ENCODE data around the gene CLK3.
A peak's percentile ranks its signal among the peaks of the same experiment; 100 is the strongest.
"Not testable (repeated sequence)": the region's sequence is repeated elsewhere in the genome, so short reads cannot be mapped to it uniquely, and the experiment has no call there.

The CLK3 gene

DNA sequence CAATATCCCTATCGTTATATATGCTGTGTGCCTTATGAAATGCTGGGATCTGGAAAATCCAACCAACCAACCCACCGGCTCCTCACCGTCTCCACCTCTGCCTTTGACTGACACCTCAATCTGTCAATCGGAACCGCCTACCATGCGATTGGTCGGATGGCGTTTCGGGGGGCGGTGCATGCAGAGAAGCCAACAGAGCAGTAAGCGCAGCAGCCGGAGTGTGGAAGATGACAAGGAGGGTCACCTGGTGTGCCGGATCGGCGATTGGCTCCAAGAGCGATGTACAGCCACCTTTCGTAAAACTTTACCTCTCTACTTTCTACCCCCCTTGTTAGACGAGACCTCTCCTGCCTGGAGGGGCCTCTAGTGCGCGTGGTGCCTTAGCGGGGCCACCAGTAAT, 6.3 kb downstream of the CLK3 start:
- DNase-seq, result no peak

DNA sequence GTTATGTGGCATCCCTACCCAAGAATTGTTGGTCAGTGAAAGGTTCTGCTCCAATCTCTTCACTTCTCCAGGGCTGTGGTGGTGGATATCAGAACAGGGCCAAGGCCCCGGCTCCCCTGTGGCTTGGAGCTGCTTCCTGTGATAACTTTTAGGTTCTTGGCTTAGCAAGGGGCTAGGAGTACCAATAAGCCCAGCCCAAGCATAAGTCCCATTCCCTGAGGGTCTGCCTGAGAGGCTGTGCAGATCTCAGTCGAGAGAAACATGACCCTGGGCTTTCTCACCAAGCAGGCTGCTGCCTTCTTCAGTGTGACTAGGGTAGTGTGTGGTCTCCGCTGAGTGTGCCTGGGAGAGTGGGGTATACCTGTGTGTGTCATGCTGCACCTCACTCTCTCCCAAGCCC, 7.1 kb downstream of the CLK3 start:
- DNase-seq, result no peak

DNA sequence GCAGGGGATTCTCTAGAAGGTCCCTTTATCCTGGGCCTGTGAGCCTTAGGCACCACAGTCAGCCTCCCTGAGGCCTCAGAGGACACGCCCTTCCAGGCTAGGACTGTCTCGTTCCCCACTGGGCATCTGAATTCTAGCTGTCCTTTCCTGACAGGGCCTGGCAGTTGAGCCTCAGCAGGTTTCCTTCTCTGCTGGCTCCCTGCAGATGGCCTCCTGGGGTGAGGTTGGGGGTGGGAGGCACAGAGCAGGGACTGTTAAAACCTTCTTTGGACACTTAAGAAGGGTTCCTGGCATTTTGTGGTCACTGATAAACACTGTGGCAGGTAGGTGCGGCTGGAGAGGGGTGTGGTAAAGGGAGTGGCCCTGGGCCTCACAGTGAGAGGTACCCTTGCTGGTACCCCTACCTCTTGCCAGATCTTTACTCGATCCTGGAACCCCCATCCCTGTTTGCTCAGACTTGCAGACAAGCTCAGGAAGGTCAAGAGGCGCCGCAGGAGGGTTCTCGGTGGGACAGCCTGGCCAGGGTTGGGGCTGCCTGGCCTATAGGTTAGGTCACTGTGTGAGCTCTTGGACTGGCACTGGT, 8.5 kb downstream of the CLK3 start:
- no peak for DNase-seq

DNA sequence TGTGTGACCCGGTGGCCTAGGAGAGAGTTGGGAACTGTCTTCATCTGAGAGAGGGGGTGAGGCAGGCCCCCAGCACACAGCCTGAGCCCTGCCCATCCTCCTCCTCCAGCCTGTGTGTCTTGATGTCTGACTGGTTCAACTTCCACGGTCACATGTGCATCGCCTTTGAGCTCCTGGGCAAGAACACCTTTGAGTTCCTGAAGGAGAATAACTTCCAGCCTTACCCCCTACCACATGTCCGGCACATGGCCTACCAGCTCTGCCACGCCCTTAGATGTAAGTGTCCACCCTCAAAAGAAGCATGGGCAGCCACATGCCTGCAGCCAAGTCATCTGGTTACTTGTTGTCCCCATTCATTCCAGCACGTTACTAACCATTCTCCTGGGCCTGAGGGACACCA, 10.1 kb downstream of the CLK3 start:
- no peak for DNase-seq

DNA sequence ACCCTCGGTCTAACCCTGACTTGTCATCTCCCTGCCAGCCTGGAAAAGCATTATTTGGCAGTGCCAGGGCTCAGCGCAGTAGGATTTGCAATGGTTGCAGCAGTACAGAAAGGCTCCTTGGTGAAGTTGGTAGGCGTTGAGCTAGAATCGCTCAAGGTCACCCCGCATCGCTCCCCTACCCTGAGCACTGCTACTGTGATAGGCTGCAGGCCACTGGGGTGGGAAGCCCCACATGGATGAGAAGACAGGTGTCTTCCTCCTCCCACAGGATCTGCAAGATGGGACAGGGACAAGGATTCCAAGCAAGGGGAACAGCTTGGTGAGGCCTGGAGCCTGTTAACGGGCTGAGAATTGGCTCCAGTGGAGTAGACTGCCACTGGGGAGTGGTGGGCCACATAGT, 10.7 kb downstream of the CLK3 start:
- no peak for DNase-seq

DNA sequence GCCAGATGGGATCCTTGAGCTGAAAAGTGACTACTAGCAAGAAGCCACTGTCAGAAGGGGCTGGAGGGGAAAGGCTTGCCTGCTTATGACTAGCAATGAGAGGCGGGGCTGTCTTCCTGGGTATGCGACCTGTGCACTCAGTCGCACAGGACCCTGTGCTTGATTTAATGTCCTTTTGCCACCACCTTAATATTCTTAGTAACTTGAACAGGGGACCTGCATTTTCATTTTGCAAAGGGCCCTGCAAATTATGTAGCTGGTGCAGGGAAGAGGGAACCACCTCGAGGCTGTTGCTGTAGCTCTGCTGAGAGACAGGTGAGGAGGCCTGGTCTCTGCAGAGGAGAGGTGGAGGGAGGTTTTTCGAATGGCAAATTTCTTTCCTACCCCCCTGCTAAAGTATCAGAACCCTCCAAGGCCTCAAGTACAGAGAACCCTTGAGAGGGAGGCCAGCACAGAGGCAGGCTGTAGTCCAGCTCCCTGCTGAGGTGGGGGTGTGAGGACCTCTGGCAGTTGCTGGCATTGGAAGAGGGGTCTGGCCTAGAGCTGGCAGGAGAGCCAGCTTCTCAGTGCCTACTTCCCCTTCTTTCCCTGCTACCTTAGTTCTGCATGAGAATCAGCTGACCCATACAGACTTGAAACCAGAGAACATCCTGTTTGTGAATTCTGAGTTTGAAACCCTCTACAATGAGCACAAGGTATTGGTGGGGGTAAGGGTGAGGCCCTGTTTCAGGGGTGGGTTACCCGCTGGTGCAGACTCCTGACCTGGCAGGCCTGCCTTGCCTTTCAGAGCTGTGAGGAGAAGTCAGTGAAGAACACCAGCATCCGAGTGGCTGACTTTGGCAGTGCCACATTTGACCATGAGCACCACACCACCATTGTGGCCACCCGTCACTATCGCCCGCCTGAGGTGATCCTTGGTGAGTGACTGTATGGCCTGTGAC, 11.4 kb downstream of the CLK3 start:
- DNase-seq, result no peak

DNA sequence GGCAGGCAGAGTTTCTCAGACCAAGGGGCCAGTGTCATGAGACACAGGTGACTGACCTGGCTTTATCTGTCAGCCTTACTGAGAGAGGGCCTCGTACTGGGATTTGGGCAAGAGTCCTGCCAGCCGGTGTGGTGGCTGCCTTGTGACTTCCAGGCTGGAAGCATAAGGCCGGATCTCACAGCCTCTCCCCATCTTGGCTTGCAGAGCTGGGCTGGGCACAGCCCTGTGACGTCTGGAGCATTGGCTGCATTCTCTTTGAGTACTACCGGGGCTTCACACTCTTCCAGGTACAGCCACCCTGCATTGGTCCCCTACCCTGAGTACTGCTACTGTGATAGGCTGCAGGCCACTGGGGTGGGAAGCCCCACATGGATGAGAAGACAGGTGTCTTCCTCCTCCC, 12.1 kb downstream of the CLK3 start:
- DNase-seq, result no peak

DNA sequence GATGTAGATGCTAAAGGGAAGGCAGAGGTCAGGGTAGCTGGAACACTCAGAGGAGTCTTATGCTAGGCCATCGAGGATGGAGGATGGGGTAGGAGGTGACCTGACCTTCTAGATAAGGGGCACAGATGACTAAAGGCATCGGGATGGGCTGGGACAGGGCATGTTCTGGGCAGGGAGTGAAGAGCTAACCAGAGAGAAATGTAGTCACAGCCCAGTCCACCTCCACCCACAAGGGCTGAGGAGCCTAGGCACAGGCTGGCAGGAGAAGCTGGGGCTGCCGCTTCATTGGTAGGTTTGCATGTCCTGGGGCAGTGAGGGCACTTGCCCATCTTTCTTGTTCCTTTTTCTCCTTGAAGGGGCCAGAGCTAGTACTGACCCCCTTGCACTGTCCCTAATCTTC, 12.6 kb downstream of the CLK3 start:
- DNase-seq, result no peak

DNA sequence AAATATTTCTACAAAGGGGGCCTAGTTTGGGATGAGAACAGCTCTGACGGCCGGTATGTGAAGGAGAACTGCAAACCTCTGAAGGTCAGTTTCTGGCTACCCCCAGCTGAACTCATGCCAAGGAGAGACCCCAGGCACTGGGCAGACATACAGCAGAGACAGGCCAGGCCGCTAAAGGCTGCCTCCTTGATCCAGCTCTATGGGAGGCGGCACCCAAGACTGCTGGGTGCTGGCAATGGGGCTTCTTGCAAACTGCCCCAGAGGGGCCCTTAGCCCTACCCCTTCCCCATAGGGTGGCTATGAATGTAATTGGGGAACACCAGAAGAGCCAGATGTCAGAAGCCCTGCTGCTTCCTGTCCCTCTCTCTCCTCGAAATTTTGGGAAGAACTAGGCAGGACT, 13.3 kb downstream of the CLK3 start:
- no peak for DNase-seq

DNA sequence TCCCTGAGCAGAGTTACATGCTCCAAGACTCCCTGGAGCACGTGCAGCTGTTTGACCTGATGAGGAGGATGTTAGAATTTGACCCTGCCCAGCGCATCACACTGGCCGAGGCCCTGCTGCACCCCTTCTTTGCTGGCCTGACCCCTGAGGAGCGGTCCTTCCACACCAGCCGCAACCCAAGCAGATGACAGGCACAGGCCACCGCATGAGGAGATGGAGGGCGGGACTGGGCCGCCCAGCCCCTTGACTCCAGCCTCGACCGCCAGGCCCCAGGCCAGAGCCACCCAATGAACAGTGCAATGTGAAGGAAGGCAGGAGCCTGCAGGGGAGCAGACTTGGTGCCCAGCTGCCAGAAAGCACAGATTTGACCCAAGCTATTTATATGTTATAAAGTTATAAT, 14.1 kb downstream of the CLK3 start:
- not testable (repeated sequence) for DNase-seq

DNA sequence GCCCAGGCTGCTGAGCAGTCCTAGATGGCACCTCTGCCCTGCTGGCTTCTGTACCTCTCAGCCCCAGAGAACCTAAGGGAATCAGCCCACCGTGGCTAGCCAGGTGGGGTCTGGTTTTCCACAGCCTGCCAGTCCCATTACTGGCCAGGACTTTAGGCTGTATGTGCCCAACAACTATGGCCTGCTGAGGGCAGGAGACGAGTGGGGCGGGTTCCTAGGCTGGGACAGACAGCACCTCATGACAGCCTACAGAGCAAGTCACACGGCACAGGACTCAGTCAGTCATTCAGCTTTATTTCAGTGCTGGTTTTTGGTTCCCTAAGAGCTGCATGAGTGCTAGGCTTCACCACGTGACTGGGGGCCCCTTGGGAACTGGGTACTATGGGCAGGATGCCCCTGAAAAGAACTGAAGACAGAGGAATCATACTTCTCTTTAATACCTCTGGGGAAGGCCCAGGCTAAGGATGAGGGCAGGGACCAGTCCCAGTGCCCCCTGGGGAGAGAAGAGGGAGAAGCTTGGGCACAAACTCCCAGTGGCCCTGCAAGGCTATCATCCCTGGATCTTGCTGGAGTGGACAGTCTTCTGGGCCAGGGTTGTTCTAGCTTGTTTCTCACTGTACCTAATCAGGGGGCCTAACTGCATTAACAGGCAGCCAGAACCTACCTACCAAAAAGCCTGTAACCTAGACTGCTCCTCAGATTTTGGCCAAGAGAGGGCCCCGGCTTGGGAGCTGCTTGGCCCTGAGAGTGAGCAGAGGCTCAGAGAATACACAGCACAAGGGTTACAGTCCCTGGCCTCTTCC, 14.8 kb downstream of the CLK3 start:
- DNase-seq, result no peak

DNA sequence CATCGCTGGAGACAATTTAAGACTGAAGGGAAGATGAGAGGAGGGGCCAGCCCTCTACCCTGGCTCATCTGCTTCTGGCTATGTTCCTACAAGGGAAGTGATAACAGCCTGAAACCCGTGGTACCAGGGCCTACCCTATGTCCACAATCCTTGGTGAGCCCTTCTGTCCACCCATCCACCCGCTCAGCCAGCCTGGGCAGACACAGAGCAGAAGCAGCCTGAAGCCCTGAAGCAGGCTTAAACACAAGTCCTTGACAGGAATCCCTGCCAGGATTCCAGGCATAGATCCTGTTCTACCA, 15.4 kb downstream of the CLK3 start:
- no peak for DNase-seq

DNA sequence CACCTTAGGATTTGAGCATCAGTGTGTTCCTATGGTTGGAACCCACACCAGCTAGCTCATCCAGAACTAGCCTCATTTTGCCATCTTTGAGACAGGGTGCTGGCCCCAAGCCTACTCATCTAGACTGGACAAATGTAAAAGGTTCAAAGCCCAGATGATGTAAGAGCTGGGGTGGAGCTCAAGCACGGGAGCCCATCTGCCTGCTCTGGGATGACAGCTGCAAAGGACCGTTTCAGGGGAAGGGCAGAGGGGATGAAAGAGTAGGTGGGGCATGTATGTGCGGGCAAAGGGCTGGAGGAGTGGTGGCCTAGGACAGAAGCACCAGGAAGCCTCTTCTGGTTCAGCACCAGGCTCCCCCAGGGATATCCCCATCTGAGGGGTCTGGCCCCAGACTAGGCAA, 15.8 kb downstream of the CLK3 start:
- DNase-seq, result no peak

DNA sequence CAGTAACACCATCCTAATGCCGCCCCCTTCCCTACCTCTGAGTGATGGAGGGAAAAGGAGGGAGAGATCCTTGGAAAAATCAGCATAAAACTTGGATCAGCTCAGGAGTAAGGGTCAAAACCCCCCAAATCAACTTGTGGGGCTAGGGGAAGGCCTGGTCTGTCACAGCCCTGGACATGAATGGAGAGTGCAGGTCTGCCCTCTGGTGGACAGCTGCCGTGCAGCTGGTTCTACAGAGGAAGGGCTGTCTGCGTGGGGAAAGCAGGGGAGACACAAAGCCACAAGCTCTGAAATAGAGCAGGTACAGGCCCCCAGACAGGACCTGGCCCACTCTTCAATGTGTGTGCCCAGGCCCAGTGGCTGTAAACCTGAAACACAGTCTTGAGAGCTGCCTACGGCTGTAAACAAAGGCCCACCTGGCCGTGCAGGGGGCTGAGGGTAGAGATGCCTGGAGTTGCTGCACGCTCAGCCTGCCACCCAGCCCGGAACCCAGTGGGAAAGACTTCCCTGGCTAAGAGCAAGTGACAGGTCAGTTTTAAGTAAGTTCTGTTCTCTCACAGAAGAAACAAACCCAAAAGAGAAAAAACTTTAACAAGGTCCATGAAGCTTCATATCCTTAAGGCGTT, 16.4 kb downstream of the CLK3 start:
- peak; percentile 13 for DNase-seq

DNA sequence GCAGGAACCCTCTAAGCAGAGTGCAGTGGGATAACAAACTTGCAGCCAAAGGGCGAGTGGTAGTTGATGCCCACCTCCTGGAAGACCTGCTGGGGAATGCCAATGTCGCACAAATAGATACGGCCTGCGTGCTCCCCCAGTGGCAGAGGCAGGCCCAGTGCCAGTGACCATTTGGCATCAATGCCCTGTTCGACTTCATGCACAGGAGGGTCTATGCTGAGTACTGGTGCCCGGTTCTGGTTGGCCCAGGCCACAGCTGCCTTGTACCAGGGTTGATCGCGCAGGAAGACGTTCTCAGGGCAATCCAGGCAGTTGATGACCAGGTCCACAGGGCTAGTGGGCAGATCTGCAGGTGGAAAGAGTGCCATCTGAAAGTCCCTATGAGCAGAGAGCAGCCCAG, 17.0 kb downstream of the CLK3 start:
- no peak for DNase-seq

DNA sequence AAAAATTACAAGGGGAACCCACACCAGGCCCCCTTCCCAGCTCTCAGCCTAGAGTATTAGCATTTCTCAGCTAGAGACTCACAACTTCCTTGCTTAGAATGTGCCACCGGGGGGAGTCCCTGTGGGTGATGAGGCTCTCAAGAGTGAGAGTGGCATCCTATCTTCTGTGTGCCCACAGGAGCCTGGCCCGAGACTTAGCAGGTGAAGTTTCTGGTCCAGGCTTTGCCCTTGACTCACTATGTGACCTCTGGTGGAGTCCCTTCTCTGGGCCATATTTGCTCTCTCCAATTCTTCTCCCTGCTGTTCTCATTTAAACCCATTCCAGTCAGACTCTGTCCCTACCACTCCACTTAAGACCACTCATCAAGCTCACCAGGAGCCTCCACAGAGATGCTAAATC, 18.1 kb downstream of the CLK3 start:
- no peak for DNase-seq

DNA sequence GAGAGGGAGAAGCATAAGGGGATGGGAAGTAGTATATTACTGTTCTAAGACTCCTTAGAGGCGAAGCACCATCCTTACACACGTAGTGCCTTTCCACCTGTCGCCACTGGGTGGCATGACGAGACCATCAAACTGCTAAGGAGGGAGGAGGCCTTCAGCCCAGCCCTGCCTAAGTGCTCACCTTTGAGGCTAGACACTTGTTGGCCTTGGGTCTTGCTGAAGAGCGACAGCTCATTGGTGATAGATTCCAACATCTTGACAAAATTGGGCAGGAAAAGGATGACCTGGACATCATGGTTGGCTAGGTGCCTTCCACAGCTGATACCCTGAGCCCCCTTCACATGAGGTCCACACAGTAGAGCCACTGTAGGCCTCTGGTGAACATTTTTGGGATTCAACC, 19.6 kb downstream of the CLK3 start:
- peak; percentile 23 for DNase-seq

DNA sequence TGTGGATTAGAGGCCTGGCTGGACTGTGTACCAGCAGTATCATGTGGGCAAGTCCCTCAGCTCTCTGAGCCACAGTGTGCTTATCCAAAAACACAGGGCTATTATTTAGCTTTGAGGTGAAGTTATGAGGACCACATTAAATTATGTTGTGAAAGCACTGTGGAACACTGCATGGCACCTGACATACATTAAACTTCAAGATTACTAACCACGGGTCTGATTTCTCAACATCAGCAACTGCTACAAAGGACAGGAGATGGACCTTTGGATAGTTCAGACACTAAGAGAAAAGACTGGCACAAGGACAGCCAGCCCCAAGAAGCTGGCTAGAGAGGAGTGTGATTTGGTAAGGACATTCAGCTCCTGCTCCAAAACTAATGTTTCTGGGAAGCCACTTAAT, 21.3 kb downstream of the CLK3 start:
- DNase-seq, result no peak

DNA sequence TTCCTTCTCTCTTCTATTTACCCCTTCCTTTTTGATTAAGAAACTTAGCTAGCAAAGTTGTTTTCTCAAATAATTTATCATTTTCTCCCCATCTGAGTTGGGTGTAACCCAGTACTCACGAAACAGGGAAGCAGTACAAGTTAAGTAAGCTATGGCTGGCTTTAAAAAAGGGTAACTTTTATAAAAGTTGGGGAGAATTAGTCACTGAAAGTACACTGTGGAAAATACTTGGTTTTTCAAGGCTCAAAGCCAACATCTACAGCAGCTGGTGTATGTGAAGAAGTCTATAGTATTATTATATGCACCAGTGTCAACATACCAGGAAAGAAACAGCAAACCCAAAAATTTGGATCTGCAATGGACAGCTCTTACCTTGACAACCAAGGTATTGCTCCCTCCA, 25.5 kb downstream of the CLK3 start:
- no peak for DNase-seq

DNA sequence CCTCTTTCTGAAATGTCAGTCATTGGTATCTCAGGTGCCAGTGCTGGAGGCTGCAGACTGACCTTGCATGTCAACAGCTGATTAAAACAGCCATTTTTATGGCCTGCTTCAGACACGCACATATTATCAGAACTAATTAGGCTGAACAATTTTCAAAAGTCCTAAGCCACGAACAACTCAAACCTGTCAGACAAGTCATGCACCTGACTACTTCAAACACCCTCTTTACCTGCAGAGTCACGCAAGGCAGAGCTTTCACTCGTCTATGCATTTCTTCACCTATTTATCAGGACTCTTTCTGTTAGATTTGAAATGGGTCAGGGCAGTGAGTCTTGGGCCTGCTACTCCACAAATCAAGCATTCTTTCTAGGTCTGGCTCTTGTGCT, 26.7 kb downstream of the CLK3 start:
- no peak for DNase-seq

DNA sequence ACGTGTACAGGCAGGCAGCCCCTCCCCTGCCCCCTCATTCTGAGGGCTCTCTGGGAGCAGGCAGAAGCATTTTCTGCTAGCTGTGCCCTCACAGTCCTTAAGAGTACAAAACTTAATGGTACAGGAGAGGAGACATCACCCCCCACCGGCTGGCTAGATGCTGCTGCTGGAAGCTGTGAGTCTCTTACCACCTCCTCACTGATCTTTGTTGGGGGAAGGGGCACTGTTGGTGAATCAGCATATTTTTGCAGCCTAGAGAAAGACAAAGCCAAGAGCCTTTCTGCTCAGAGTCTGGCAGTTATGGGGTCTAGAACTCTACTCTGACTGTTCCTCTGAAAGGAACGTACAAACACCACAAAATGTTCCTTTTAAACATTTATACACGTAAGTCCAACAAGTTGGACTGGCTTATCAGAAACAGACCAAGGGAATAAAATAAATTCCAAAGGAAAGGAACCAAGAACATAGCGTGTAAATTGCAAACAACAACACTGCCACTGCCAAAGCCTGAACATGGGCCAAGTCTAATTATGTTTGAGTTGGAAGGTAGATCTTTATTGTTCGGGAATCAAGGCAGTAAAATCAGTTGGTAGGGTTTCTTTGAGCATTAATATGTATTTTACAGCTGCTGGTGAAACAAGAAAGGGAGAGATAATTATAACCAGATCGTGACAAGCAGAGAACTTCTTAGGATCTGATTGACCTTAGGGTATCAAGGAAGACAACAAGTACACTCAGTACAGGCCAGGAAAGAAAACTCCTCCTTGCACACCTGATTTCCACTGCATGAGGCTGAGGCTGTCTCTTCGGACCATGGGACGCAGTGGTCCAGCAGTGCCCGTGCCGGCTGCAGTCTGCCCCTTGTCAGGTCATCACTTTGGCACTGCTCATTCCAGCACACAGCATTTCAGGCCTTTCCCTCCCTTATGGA, 27.4 kb downstream of the CLK3 start:
- no peak for DNase-seq

DNA sequence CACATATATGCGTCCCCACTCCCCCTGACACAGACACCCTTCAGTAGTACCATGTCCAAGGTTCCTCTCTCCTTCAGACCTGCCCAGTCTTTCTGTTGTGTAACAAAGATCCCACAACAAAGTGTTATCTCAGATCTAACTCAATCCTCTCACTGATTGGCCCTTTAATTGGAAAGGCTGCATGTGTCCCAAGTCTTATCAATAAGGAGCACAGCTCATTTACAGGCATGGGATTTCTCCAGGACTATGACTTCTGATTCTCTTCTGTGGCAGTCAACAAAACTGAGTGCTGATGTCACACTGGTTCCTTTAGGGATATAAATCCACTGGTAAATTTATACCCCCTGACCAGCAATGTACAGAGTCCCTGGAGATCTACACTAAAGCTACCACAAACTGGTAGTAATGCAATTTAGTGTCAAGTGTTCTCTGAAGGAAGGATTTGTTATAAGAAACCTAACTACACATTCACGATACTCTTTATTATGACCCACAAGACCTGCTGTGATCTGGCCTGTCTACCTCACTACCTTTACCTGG, 28.1 kb downstream of the CLK3 start:
- no peak for DNase-seq

Data from T1000 (cell line).